NCI-H146 treated with DMSO at 0.1 percent for 48 hours (cell line): ENCODE measurements around the gene SYNPO.

Source experiments
- DNase-seq: peaks from one replicate; lab custom pipeline; 2025; ENCODE audit not compliant: unreplicated experiment; lab: John Stamatoyannopoulos, UW

Gene SYNPO

GRCh38 chr5:150606476-150606875 is 34.0 kb upstream of the SYNPO start:
- DNase-seq: no peak

- no peak for DNase-seq
Measured at GRCh38 chr5:150607105-150607504, 33.4 kb upstream of the SYNPO start.

GRCh38 chr5:150607991-150608390 is 32.5 kb upstream of the SYNPO start:
- no peak for DNase-seq

GRCh38 chr5:150608991-150609390 is 31.5 kb upstream of the SYNPO start:
- DNase-seq: no peak

DNA sequence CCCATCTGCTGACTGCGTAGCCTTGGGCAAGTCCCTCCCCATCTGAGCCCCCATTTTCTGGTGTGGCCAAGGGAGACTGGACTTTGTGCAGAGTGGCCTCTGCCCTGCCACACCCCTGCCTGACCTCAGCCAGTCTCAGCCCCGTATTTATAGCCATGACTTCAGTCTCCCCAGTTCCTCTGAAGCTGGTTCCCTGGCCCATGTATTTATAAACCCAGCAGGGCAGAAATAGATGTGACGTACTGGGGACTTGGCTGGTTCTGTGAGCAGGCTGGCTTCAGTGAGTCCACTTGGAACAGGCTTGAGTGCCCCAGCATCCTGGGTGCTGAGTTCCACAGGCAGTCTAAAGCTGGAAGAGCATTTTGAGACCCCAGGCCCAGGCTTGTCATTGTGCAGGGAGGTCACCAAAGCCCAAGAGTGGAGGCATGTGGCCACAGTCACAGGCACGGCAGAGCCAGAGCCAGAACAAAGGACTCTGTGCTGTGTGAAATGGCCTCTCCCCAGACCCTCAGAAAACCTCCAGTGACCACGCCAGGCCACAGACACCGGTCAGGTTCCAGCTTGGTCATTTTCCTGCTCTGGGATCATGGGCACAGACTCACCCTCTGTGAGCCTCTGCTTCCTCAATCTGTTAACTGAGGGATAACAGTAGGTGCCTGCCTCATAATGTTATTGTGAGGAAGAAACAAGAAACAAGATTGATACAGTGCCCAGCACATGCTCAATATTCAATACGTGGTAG is 30.4 kb upstream of the SYNPO start:
- no peak for DNase-seq

DNA sequence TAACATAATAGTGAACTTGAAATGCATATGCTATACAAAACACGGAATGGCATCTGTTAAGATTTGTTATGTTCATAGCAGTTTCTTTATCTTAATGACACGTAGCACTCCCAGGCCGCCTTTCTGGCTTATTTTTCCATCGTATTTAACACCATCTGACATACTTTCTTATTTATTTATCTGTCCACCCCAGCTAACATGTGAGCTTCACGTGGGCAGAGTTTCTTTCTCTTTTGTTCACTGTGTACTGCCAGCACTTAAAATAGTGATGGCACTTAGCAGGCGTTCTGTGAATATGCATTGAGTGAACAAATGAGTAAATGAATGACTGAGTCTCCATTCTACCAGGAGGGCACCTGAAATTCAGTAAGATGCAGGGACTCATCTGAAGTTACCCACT is 29.4 kb upstream of the SYNPO start:
- no peak for DNase-seq

- DNase-seq: peak; percentile 26
Measured at GRCh38 chr5:150612405-150612804, 28.1 kb upstream of the SYNPO start.

DNA sequence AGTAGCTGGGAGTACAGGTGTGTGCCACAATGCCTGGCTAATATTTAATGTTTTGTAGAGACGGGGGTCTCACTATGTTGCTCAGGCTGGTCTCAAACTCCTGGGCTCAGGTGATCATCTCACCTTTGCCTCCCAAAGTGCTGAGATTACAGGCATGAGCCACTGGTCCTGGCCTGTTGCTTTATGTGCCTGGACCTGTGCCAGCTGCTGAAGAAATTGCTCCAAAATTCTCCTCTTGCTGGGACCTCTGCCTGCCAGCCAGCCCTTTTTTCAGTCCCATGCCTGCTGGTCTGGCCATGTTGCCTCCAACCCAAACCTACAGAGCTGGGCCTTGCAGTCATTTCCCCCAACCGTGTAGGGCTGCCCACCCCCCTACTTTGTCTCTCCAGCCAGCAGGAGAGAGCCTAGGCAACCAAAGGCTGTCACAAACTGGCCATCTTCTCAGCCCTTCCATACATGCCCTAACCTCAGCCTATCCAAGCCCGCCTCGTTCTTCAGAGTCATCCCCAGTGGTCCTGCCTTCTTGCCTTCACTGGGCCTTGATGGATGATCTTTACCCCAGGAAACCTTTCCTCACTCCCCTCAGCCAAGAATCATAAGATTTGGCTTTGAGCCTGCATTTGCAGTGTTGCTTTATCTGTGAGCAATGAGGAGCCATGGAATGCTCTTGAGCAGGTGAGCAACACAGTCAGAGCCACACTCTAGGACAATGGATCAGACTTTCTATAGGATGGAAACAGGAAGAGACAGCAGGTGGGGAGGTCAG is 27.4 kb upstream of the SYNPO start:
- no peak for DNase-seq

- DNase-seq: no peak
Measured at GRCh38 chr5:150613991-150614660, 26.3 kb upstream of the SYNPO start.

- no peak for DNase-seq
Measured at GRCh38 chr5:150614661-150615060, 25.8 kb upstream of the SYNPO start.

GRCh38 chr5:150615141-150615699 is 25.2 kb upstream of the SYNPO start:
- DNase-seq: no peak

GRCh38 chr5:150616024-150616470 is 24.4 kb upstream of the SYNPO start:
- DNase-seq: peak; percentile 11

- no peak for DNase-seq
Measured at GRCh38 chr5:150616506-150616905, 24.0 kb upstream of the SYNPO start.

GRCh38 chr5:150618163-150618562 is 22.3 kb upstream of the SYNPO start:
- no peak for DNase-seq

DNA sequence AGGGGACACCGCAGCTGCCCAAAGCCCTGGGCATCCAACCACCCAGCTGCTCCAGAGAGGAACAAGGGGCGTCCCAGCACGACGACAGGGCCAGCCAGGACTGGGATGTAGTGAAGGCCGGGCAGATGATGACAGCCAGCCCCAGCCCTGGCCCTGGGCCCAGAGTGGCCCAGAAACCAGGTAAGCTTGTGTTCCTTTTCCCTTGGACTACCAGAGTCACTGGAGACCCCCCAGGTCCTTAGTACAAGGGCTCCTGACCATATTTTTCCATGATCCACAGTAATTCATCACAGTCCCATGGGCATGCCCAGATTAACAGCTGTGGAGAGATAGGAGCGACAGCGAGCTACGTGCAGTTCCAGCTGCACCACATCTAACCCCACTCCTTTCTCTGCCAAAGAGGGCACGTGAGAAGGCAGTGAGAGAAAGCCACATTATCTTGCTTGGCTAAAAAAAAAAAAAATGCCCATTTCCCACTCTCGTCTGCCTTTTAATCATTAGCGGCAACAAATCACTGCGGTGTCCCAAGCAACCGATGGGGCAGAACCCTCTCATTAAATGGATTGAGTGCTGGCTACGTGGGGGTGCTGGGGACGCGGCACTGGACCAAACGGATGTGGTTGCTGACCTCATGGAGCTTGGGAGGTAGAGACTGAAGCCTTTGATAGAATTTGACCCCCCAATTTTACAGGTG is 21.7 kb upstream of the SYNPO start:
- DNase-seq: no peak

DNA sequence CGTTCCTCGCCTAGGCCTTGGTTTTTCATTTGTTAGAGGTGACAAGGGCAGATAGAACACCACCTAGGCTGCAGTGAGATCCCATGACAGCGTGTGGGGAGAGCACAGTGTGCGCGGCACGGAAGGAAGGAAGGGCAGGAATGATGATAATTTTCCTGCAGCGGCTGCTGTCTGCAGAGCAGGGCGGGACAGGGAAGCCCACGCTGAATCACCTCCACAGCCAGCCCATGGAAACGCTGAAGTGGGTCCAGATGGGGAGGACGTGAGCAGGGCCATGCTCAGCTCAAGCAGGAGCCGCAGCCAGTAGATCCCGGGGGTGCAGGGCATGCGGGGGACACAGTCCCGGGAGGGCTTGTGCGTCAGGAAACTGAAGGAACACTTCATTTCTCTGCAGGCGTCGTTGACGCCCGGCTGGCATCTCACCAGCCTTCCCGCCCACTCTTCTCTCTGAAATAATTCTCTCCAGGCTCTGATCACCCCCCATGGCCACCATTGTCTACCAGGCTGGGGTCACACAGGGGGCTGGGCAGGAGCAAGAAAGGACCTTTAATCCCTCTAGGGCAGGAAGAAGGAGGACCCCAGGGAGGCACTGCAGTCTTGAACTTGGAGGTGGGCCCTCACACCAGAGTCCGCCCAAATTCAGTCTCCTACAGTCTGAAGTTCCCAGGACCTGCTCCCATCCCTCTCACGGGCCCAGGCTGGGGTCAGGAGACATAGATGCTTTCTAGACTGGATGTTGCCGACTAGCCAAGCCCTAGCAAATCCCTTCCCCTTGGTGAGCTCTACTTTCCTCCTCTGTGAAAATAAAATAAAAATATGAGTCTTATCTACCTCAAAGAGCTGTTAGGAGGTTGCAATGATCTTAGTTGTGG is 20.9 kb upstream of the SYNPO start:
- no peak for DNase-seq

DNA sequence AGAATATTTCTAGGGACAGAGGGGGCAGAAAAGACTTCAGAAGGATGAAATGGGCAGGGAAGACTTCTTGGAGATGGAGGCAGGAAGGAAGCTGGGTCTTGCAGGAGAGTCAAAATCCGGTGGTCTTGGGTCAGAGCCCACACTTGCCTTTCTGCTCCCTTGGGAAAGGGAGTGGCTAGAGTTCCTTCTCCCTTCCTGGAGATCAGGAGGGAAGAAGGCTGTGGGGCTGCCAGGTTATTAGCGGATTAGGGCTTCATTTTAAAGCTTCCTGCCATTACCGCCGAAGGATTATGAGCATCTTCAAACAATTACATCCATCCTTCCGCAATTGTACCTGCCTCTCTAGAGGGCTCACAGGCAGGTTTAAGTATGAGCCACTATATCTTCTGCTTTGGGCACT is 19.2 kb upstream of the SYNPO start:
- no peak for DNase-seq

- DNase-seq: no peak
Measured at GRCh38 chr5:150622157-150622556, 18.3 kb upstream of the SYNPO start.

DNA sequence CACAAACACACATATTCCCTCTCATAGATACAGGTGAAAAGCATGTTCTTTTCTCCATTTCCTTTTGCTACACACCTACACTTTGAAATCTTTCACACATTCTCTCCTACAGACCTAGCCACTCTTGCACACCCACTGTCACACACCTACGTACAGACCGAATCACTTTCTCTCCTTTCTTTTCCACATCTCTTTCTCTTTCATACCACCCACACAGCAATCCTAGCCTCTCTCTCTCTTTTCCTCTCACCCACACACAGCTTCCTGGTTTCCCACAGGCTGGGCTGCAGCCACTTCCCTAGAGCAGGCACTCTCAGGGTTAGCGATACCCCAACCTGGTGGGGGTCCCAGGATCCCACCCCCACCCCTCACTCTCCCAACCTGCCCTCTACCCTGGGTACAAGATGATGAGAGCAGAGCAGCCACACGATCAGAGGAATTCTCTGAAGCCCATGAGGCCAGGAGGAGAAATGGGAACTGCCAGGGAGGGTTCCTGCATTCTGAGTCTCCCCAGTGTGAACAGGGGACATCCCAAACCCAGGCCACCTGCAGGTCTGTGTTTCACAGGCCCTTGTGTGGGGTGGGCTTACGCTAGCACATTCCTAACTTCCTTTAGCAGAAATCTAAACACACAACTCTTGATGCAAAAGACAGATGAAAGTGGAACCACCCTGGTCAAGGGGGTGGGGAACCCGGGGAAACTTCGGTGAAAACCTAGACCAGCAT is 17.1 kb upstream of the SYNPO start:
- no peak for DNase-seq

- no peak for DNase-seq
Measured at GRCh38 chr5:150623878-150624216, 16.6 kb upstream of the SYNPO start.
